Measurements from ENCODE around the gene CMSS1.
A peak's percentile ranks its signal among the peaks of the same experiment; 100 is the strongest.

DNA sequence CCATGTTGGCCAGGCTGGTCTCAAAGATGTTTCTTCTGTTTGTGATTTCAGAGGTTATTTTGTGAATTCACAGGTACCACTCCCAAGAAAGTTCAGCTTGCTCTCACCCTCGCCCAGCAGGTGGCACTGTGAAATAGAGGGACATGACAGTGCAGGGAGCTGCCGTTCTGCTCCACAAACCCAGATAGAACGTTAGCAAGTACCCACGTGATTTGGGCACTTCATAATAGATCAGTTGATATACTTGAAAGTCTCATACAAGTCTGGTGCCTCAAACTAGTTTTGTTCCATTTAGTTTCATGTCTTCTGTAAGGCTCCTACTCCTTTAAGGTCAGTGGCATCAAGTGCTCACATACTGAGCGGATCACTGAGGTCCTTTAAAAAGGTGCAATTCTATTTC, 251.2 kb downstream of the CMSS1 start:
- TF ChIP-seq, protein P1, sequence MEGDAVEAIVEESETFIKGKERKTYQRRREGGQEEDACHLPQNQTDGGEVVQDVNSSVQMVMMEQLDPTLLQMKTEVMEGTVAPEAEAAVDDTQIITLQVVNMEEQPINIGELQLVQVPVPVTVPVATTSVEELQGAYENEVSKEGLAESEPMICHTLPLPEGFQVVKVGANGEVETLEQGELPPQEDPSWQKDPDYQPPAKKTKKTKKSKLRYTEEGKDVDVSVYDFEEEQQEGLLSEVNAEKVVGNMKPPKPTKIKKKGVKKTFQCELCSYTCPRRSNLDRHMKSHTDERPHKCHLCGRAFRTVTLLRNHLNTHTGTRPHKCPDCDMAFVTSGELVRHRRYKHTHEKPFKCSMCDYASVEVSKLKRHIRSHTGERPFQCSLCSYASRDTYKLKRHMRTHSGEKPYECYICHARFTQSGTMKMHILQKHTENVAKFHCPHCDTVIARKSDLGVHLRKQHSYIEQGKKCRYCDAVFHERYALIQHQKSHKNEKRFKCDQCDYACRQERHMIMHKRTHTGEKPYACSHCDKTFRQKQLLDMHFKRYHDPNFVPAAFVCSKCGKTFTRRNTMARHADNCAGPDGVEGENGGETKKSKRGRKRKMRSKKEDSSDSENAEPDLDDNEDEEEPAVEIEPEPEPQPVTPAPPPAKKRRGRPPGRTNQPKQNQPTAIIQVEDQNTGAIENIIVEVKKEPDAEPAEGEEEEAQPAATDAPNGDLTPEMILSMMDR (IDR thresholded peaks at IDR 0.05 in 4 of 5, conservative IDR thresholded peaks at IDR 0.05 in 1 of 5) = peak; percentile 67 to 86 (median 78)
- no peak for TF ChIP-seq POLR2A (IDR thresholded peaks at IDR 0.05)
